Measurements from ENCODE around the gene CCIN.

- TF ChIP-seq CTCF (IDR thresholded peaks at IDR 0.05) (no peak), USF2 (IDR thresholded peaks at IDR 0.05; ENCODE audit: borderline replicate concordance, low read depth, low read length) (no peak), NRF1 (IDR thresholded peaks at IDR 0.05; ENCODE audit: low read depth, low read length) (no peak), POLR2AphosphoS5 (IDR thresholded peaks at IDR 0.05; ENCODE audit: low read depth, low read length) (no peak), MAX (IDR thresholded peaks at IDR 0.05; ENCODE audit: low read depth) (no peak), FOXJ3 (CRISPR knock-in tag; IDR thresholded peaks at IDR 0.05) (no peak), IRF3 (IDR thresholded peaks at IDR 0.05; ENCODE audit: low read depth, low read length) (no peak), SMC3 (IDR thresholded peaks at IDR 0.05; ENCODE audit: low read depth, low read length) (no peak)
Observed at GRCh38 chr9:36164372-36164771, 4.8 kb upstream of the CCIN start.

Measured in SK-N-SH (cell line).